K562 (cell line): ENCODE results near the gene PMF1. TPM values are rescaled to one million over a fixed set of nuclear protein-coding genes. Genes with fewer than 3 reads are reported as not detected.

ENCODE experiments used
- CXXC5 ChIP-seq: fragments of 250-450 bp; sonication (Bioruptor Pico); IDR thresholded peaks from 2 replicates; pipeline ENCODE4 v1.8.0; 2022; ENCODE audit warnings: inconsistent platforms, mild to moderate bottlenecking, moderate library complexity
- FIP1L1 ChIP-seq: fragments of 200-400 bp; formaldehyde crosslinking; IDR thresholded peaks from 2 replicates; pipeline ENCODE4 v1.6.1; 2018; ENCODE audit warnings: mild to moderate bottlenecking, low read depth, low read length; ENCODE audit not compliant: poor library complexity, severe bottlenecking
- FOXP4 ChIP-seq: sonication (generic); formaldehyde crosslinking; IDR thresholded peaks from 2 replicates; pipeline ENCODE4 v1.8.0; 2022; ENCODE audit warnings: mild to moderate bottlenecking, missing genetic modification reagents, borderline replicate concordance
- GTF2F1 ChIP-seq: IDR thresholded peaks from 2 replicates; pipeline ENCODE4 v1.6.1; 2011; ENCODE audit warnings: low read depth, low read length, improper control_type of control experiment
- NR1H2 ChIP-seq: sonication (generic); formaldehyde crosslinking; IDR thresholded peaks from 2 replicates; pipeline ENCODE4 v1.4.0; 2020; ENCODE audit warnings: mild to moderate bottlenecking, missing genetic modification reagents
- NR3C1 ChIP-seq: sonication (generic); formaldehyde crosslinking; IDR thresholded peaks from 2 replicates; pipeline ENCODE4 v1.8.1; 2022; ENCODE audit warnings: missing genetic modification reagents
- PCBP1 ChIP-seq: fragments of 200-400 bp; formaldehyde crosslinking; IDR thresholded peaks from 2 replicates; pipeline ENCODE4 v1.6.1; 2018; ENCODE audit warnings: mild to moderate bottlenecking, low read depth, low read length; ENCODE audit not compliant: poor library complexity, severe bottlenecking
- PHF20 ChIP-seq: fragments of 450-650 bp; IDR thresholded peaks from 2 replicates; pipeline ENCODE4 v1.6.1; 2018; ENCODE audit not compliant: partially characterized antibody
- REST ChIP-seq, 2 experiments: fragments of 450-650 bp; formaldehyde crosslinking in 1 of 2; IDR thresholded peaks; 2 replicates each; pipeline versions ENCODE4 v1.4.0 to v1.6.1; 2014 to 2020; ENCODE audit warnings: mild to moderate bottlenecking in 2 of 2, borderline replicate concordance in 1 of 2, low read depth in 1 of 2
- SMARCB1 ChIP-seq: IDR thresholded peaks from 2 replicates; pipeline ENCODE4 v1.6.1; 2011; ENCODE audit warnings: improper control_type of control experiment, low read depth; ENCODE audit not compliant: insufficient read length
- UBTF ChIP-seq, 2 experiments: IDR thresholded peaks; 2 replicates each; pipeline ENCODE4 v1.6.1; 2012; ENCODE audit warnings: improper control_type of control experiment in 2 of 2, low read depth in 2 of 2, low read length in 2 of 2, borderline replicate concordance in 1 of 2
- ZNF143 ChIP-seq: sonication (generic); formaldehyde crosslinking; IDR thresholded peaks from 2 replicates; pipeline ENCODE4 v1.9.0; 2022; ENCODE audit warnings: mild to moderate bottlenecking, missing genetic modification reagents
- ZNF175 ChIP-seq: fragments of 200-800 bp; sonication (Bioruptor generic); IDR thresholded peaks from 2 replicates; pipeline ENCODE4 v1.6.1; 2016; ENCODE audit warnings: low read depth, mild to moderate bottlenecking, missing genetic modification characterization, missing compliant biosample characterization
- polyA plus RNA-seq, 8 experiments: library from polyadenylated mRNA; depleted of rRNA in 4 of 8; stranded (reverse) in 5 of 8; unstranded in 3 of 8; fragments of >200 nt; fragmentation: Nextera tagmentation in 2 of 8; fragmentation: Illumina TruSeq in 1 of 8; extraction: Ambion mirVana in 2 of 8; extraction: Trizol in 1 of 8; gene quantifications; 2 replicates each; pipeline versions ENCODE4 v1.2.1 to v1.2.3, GENCODE V29; 2011 to 2014; ENCODE audit warnings: inconsistent platforms in 1 of 8, missing spikeins in 1 of 8
- total RNA-seq, 7 experiments: library from RNA; depleted of rRNA in 6 of 7; stranded (reverse); fragments of >200 nt in 6 of 7; fragmentation: Illumina TruSeq in 2 of 7; extraction: Trizol in 2 of 7; gene quantifications; 2 replicates each; pipeline versions ENCODE4 v1.2.1 to v1.2.3, GENCODE V29; 2011 to 2021; ENCODE audit warnings: low replicate concordance in 1 of 7

The PMF1 gene
- total and polyA plus RNA-seq, 9 of the 15 experiments (the other 6 are each of a cell fraction or from before 2014, with no cell fraction given) = 9.4 to 92.9 (median 71.0) TPM

GRCh38 chr1:156232201-156232894 lies 19.5 kb downstream of the PMF1 start (continued):
- TF ChIP-seq REST (IDR thresholded peaks at IDR 0.05; ENCODE audit: borderline replicate concordance) (no peak), REST (CRISPR knock-in tag; IDR thresholded peaks at IDR 0.05; ENCODE audit: low read depth) (no peak), PCBP1 (no peak), UBTF (IDR thresholded peaks at IDR 0.05; ENCODE audit: borderline replicate concordance in 1 of 2, low read depth in 2 of 2, low read length in 2 of 2) (no peak), FOXP4 (CRISPR knock-in tag) (no peak), NR1H2 (CRISPR knock-in tag) (no peak), NR3C1 (CRISPR knock-in tag) (no peak), GTF2F1 (no peak), ZNF143 (no peak), CXXC5 (CRISPR knock-in tag) (no peak), FIP1L1 (no peak), ZNF175 (CRISPR knock-in tag) (no peak), PHF20 (no peak), SMARCB1 (no peak)
